Measurements from ENCODE around the gene FBXW12. TPM values are rescaled to one million over a fixed set of nuclear protein-coding genes. Genes with fewer than 3 reads are reported as not detected.

FBXW12 gene
- total RNA-seq, 1 experiment from 2014 or later, result 0.74 TPM

DNA sequence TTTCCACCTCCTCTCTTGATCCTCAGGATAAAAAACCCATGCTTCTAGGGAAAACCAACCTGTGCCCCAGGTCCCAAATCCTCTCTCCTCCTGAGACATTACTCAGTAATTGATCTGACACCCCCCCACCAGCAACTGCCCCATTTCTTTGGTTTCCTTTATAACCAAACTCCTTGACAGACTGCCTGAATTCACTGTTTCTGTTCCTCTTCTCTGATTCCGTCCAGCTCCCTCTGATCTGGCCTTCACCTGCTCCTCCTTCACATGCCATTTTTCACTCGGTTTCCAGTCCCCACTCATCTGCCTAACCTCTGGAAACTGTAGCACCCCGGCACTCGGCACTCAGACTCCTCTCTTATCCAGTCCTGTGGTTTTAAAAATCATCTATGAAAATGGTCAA lies 65.8 kb downstream of the FBXW12 start:
- H2BK12ac ChIP-seq (ENCODE audit: insufficient read length, low read depth, low read length), result no peak overlapping the region
- no peak overlapping the region for H3T11ph ChIP-seq (ENCODE audit: low read length)
- no peak overlapping the region for H3K18ac ChIP-seq (ENCODE audit: insufficient read length, low read depth, low read length)
- H4K5ac ChIP-seq (ENCODE audit: insufficient read length, low read depth, low read length), result no peak overlapping the region
- no peaks in the 10 kb centered on the region for H3K9me3 ChIP-seq (ENCODE audit: control insufficient read depth, low read depth, low read length)
- no peak overlapping the region for H3K27ac ChIP-seq (ENCODE audit: insufficient read length, low read depth, low read length)
- H3K4me1 ChIP-seq (ENCODE audit: insufficient read depth, low read length), result peaks cover 3% of the 10 kb centered on the region; the same call in 1 of the 2 replicates
- H3K79me1 ChIP-seq (ENCODE audit: insufficient read depth, low read depth, low read length, poor library complexity, severe bottlenecking), result peaks cover 5% of the 10 kb centered on the region
- Mint-ChIP-seq H3K27me3 (ENCODE audit: low read depth) (no peaks in the 10 kb centered on the region), H3K4me1 (peaks cover 15 to 22% of the 10 kb centered on the region in 2 experiments), H3K36me3 (ENCODE audit: insufficient read depth in 1 of 3, low read depth in 3 of 3) (peaks cover 23 to 52% (median 36%) of the 10 kb centered on the region in 3 experiments; a peak in 6 of 7 replicates), H3K4me3 (peak overlapping the region in 1 of 2 experiments; percentile 6; a peak in 1 of 5 replicates), H3K27ac (no peak overlapping the region; a peak in 2 of 7 replicates), H3K9me3 (no peaks in the 10 kb centered on the region)
- H3K9ac ChIP-seq (ENCODE audit: extremely low read depth, insufficient read length, low read length), result no peak overlapping the region
- no peak overlapping the region for H2BK15ac ChIP-seq (ENCODE audit: low read depth, low read length)
- no peak overlapping the region for H2BK20ac ChIP-seq (ENCODE audit: low read depth, low read length, poor library complexity, severe bottlenecking)
- no peak overlapping the region for H3K23ac ChIP-seq (ENCODE audit: insufficient read length, low read depth, low read length)
- H2AFZ ChIP-seq (ENCODE audit: low read length), result no peak overlapping the region
- no peak overlapping the region for H3K4ac ChIP-seq (ENCODE audit: low read depth, low read length)
- no peak overlapping the region for H4K91ac ChIP-seq (ENCODE audit: insufficient read length, low read depth, low read length)
- H2AK5ac ChIP-seq (ENCODE audit: insufficient read length, low read length), result no peak overlapping the region
- no peaks in the 10 kb centered on the region for H3K27me3 ChIP-seq (ENCODE audit: insufficient read depth, low read length)
- no peaks in the 10 kb centered on the region for H3K23me2 ChIP-seq (ENCODE audit: insufficient read length, low read depth, low read length, poor library complexity, severe bottlenecking)
- WGBS (ENCODE audit: extremely low coverage, insufficient read length, low lambda C conversion rate), result no CpG with 5 or more reads among the region's 4 CpGs
- H3K4me2 ChIP-seq (ENCODE audit: insufficient read depth, insufficient read length, low read length), result no peak overlapping the region
- no peak overlapping the region for H3K14ac ChIP-seq (ENCODE audit: insufficient read depth, low read length)
- H2BK120ac ChIP-seq (ENCODE audit: low read depth, low read length, poor library complexity, severe bottlenecking), result no peak overlapping the region
- H3K56ac ChIP-seq (ENCODE audit: insufficient read length, low read depth, low read length), result no peak overlapping the region
- TF ChIP-seq, protein P1, sequence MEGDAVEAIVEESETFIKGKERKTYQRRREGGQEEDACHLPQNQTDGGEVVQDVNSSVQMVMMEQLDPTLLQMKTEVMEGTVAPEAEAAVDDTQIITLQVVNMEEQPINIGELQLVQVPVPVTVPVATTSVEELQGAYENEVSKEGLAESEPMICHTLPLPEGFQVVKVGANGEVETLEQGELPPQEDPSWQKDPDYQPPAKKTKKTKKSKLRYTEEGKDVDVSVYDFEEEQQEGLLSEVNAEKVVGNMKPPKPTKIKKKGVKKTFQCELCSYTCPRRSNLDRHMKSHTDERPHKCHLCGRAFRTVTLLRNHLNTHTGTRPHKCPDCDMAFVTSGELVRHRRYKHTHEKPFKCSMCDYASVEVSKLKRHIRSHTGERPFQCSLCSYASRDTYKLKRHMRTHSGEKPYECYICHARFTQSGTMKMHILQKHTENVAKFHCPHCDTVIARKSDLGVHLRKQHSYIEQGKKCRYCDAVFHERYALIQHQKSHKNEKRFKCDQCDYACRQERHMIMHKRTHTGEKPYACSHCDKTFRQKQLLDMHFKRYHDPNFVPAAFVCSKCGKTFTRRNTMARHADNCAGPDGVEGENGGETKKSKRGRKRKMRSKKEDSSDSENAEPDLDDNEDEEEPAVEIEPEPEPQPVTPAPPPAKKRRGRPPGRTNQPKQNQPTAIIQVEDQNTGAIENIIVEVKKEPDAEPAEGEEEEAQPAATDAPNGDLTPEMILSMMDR (conservative IDR thresholded peaks at IDR 0.05), result no peak
- H4K20me1 ChIP-seq (ENCODE audit: control insufficient read depth, insufficient read depth, insufficient read length), result no peaks in the 10 kb centered on the region
- peaks cover 5% of the 10 kb centered on the region; the same call in 1 of the 2 replicates for H3K79me2 ChIP-seq (ENCODE audit: insufficient read depth, low read length)
- no peak overlapping the region for H2BK5ac ChIP-seq (ENCODE audit: insufficient read length, low read length)
- DNase-seq, result no peak
- no peak overlapping the region for H4K8ac ChIP-seq (replicated peaks; ENCODE audit: insufficient read length, low read depth, low read length)
